ENCODE data around the gene KIAA0513.

GRCh38 chr16:85094812-85095211 is 67.2 kb downstream of the KIAA0513 start:
- TF ChIP-seq CTCF (optimal IDR thresholded peaks at IDR 0.05 in 1 of 3, IDR thresholded peaks at IDR 0.05 in 1 of 3, conservative IDR thresholded peaks at IDR 0.05 in 1 of 3; ENCODE audit: extremely low read depth in 1 of 3, insufficient read depth in 2 of 3, low read length in 3 of 3) (no peak), EZH2 (IDR thresholded peaks at IDR 0.05; ENCODE audit: low read length) (no peak)
